Measurements from ENCODE around the gene DEFB123.

- no peak for TF ChIP-seq CTCF (IDR thresholded peaks at IDR 0.05)
- no peak for TF ChIP-seq POLR2A (IDR thresholded peaks at IDR 0.05)
Observed at GRCh38 chr20:31484001-31484400, 43.6 kb downstream of the DEFB123 start.
